ENCODE measurements around the gene KDM5A.

KDM5A gene

GRCh38 chr12:267581-268482, 121.3 kb downstream of the KDM5A start:
- Histone ChIP-seq H3K4me3 (ENCODE audit: insufficient read depth, low read length, poor library complexity, severe bottlenecking) (no peak overlapping the region), H2AFZ (ENCODE audit: low read depth, low read length, severe bottlenecking) (no peak overlapping the region), H3K27ac (ENCODE audit: low read depth, low read length) (no peak overlapping the region), H3K9ac (ENCODE audit: low read length) (no peak overlapping the region), H3K9me3 (ENCODE audit: insufficient read depth, low read length) (no peaks in the 10 kb centered on the region), H3K79me2 (ENCODE audit: insufficient read depth, low read length) (no peaks in the 10 kb centered on the region), H3F3A (ENCODE audit: insufficient read depth) (no peaks in the 10 kb centered on the region), H3K4me2 (ENCODE audit: low read depth, low read length, poor library complexity, severe bottlenecking) (no peak overlapping the region), H3K27me3 (ENCODE audit: low read length) (no peaks in the 10 kb centered on the region), H3K9me2 (replicated peaks; ENCODE audit: insufficient read depth, low read length) (no peaks in the 10 kb centered on the region), H4K20me1 (ENCODE audit: low read depth, low read length) (no peaks in the 10 kb centered on the region), H3K36me3 (ENCODE audit: low read length) (no peaks in the 10 kb centered on the region)
- TF ChIP-seq EZH2phosphoT487 (conservative IDR thresholded peaks at IDR 0.05; ENCODE audit: low read length) (no peak), CTCF (IDR thresholded peaks at IDR 0.05; ENCODE audit: insufficient read depth, low read length, poor library complexity, severe bottlenecking) (no peak)

GRCh38 chr12:265096-265495, 124.0 kb downstream of the KDM5A start:
- H3K27me3 ChIP-seq (ENCODE audit: low read length): no peaks in the 10 kb centered on the region
- no peaks in the 10 kb centered on the region for H3K9me3 ChIP-seq (ENCODE audit: insufficient read depth, low read length)
- no peaks in the 10 kb centered on the region for H3K9me2 ChIP-seq (replicated peaks; ENCODE audit: insufficient read depth, low read length)
- H3K4me3 ChIP-seq (ENCODE audit: insufficient read depth, low read length, poor library complexity, severe bottlenecking): no peak overlapping the region
- no peak overlapping the region for H3K27ac ChIP-seq (ENCODE audit: low read depth, low read length)
- no peaks in the 10 kb centered on the region for H3K36me3 ChIP-seq (ENCODE audit: low read length)
- H3K79me2 ChIP-seq (ENCODE audit: insufficient read depth, low read length): no peaks in the 10 kb centered on the region
- no peaks in the 10 kb centered on the region for H4K20me1 ChIP-seq (ENCODE audit: low read depth, low read length)
- no peak overlapping the region for H3K9ac ChIP-seq (ENCODE audit: low read length)
- TF ChIP-seq EZH2phosphoT487 (conservative IDR thresholded peaks at IDR 0.05; ENCODE audit: low read length): no peak
- no peak for TF ChIP-seq CTCF (IDR thresholded peaks at IDR 0.05; ENCODE audit: insufficient read depth, low read length, poor library complexity, severe bottlenecking)
- no peak overlapping the region for H2AFZ ChIP-seq (ENCODE audit: low read depth, low read length, severe bottlenecking)
- H3F3A ChIP-seq (ENCODE audit: insufficient read depth): no peaks in the 10 kb centered on the region
- H3K4me2 ChIP-seq (ENCODE audit: low read depth, low read length, poor library complexity, severe bottlenecking): no peak overlapping the region

GRCh38 chr12:264269-264668, 124.9 kb downstream of the KDM5A start:
- Histone ChIP-seq H3K27ac (ENCODE audit: low read depth, low read length) (no peak overlapping the region), H3K9me3 (ENCODE audit: insufficient read depth, low read length) (no peaks in the 10 kb centered on the region), H3F3A (ENCODE audit: insufficient read depth) (no peaks in the 10 kb centered on the region), H3K4me2 (ENCODE audit: low read depth, low read length, poor library complexity, severe bottlenecking) (no peak overlapping the region), H3K36me3 (ENCODE audit: low read length) (no peaks in the 10 kb centered on the region), H4K20me1 (ENCODE audit: low read depth, low read length) (no peaks in the 10 kb centered on the region), H2AFZ (ENCODE audit: low read depth, low read length, severe bottlenecking) (no peak overlapping the region), H3K79me2 (ENCODE audit: insufficient read depth, low read length) (no peaks in the 10 kb centered on the region), H3K27me3 (ENCODE audit: low read length) (no peaks in the 10 kb centered on the region), H3K4me3 (ENCODE audit: insufficient read depth, low read length, poor library complexity, severe bottlenecking) (no peak overlapping the region), H3K9me2 (replicated peaks; ENCODE audit: insufficient read depth, low read length) (no peaks in the 10 kb centered on the region), H3K9ac (ENCODE audit: low read length) (no peak overlapping the region)
- TF ChIP-seq CTCF (IDR thresholded peaks at IDR 0.05; ENCODE audit: insufficient read depth, low read length, poor library complexity, severe bottlenecking): no peak
- TF ChIP-seq EZH2phosphoT487 (conservative IDR thresholded peaks at IDR 0.05; ENCODE audit: low read length): no peak

Data from SU-DHL-6 (cell line).